Mucosa of descending colon (tissue), 3 donors: ENCODE data around the gene CDH16. TPM values are rescaled to one million over a fixed set of nuclear protein-coding genes. Genes with fewer than 3 reads are reported as not detected.
"Not testable (repeated sequence)": the region's sequence is repeated elsewhere in the genome, so short reads cannot be mapped to it uniquely, and the experiment has no call there.

Experiments used
- ATAC-seq: fragments of 200-7000 bp; cut with Tn5 transposase; one replicate; pipeline ENCODE4 v1.9.1; 2020; ENCODE audit warnings: mild to moderate bottlenecking, moderate library complexity
- DNase-seq, 3 donors: peaks; one replicate each; pipeline ENCODE4 v3.0.0-alpha.2; 2020
- H3K36me3 ChIP-seq: fragments of 200-600 bp; one replicate; pipeline ENCODE4 v1.8.0; 2021; ENCODE audit warnings: low read depth, mild to moderate bottlenecking
- H3K4me1 ChIP-seq: fragments of 200-600 bp; one replicate; pipeline ENCODE4 v1.8.0; 2021; ENCODE audit warnings: low read depth, mild to moderate bottlenecking
- H3K4me3 ChIP-seq: fragments of 200-600 bp; one replicate; pipeline ENCODE4 v1.8.0; 2021; ENCODE audit warnings: mild to moderate bottlenecking
- H3K9me3 ChIP-seq: fragments of 200-600 bp; one replicate; pipeline ENCODE4 v1.8.0; 2021; ENCODE audit warnings: mild to moderate bottlenecking
- intact Hi-C, 2 donors: fragments of 100-400 bp; cut with DNase I in 1 of 2; cut with micrococcal nuclease in 1 of 2; formaldehyde crosslinking; loops; one replicate each; pipeline versions ENCODE4 v1.11.0 to v1.11.1; 2022; cut with DNase I, micrococcal nuclease
- total RNA-seq, 3 donors: library from RNA; stranded (reverse); fragmentation: NEBNext Ultra II Directional in 2 of 3; extraction: Animal tissue kit (Norgen Biotek cat#: 25700) in 2 of 3; gene quantifications; one replicate each; pipeline versions ENCODE4 v1.2.1 to v1.2.4, GENCODE V29; 2021 to 2023
- TF ChIP-seq, protein P1 (sequence below): fragments of 200-600 bp; IDR thresholded peaks from one replicate; pipeline ENCODE4 v1.8.0; 2022; ENCODE audit warnings: antibody characterized with exemption, mild to moderate bottlenecking
- donor health status: DM: no; HTN: no; CAD: no; lungs with moderate emphysema.
- donor health status: DM: no; HTN: no; CAD: no.
- donor health status: DM: no; HTN: yes; CAD: no.

CDH16 gene
- total RNA-seq, 3 donors from 2014 or later, result 0.13 to 0.78 (median 0.72) TPM

DNA sequence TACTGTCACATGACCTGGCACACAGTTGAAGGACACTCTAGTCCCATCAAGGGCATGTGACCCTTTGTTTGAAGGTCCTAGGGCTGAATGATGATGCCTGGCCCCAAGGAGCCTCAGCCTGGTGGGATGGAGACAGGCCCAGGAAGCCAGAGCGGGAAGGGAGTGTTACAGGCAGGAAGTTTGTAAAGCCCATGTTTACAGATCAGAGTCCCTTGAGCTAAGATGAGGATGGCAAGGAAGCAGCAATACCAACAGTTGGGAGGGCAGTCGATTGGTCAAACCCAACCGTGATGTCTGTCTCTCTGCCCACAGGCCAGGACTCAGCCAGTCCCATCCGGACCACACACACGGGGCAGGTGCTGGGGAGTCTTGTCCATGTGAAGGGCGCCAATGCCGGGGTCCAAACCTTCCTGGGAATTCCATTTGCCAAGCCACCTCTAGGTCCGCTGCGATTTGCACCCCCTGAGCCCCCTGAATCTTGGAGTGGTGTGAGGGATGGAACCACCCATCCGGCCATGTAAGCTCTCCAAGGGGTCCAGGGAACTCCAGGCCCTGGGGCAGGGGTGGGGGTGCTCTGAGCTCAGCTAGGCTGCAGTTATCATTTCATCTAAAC lies 19.1 kb upstream of the CDH16 start:
- ATAC-seq (peak; percentile 13), DNase-seq (no peak)
- Histone ChIP-seq H3K4me1 (peaks cover 36% of the 10 kb centered on the region), H3K4me3 (no peak overlapping the region), H3K36me3 (peaks cover 14% of the 10 kb centered on the region), H3K9me3 (no peaks in the 10 kb centered on the region)
- TF ChIP-seq, protein P1, sequence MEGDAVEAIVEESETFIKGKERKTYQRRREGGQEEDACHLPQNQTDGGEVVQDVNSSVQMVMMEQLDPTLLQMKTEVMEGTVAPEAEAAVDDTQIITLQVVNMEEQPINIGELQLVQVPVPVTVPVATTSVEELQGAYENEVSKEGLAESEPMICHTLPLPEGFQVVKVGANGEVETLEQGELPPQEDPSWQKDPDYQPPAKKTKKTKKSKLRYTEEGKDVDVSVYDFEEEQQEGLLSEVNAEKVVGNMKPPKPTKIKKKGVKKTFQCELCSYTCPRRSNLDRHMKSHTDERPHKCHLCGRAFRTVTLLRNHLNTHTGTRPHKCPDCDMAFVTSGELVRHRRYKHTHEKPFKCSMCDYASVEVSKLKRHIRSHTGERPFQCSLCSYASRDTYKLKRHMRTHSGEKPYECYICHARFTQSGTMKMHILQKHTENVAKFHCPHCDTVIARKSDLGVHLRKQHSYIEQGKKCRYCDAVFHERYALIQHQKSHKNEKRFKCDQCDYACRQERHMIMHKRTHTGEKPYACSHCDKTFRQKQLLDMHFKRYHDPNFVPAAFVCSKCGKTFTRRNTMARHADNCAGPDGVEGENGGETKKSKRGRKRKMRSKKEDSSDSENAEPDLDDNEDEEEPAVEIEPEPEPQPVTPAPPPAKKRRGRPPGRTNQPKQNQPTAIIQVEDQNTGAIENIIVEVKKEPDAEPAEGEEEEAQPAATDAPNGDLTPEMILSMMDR, result no peak
- intact Hi-C loops, result no loop called here

GRCh38 chr16:66936889-66937554 lies 18.3 kb upstream of the CDH16 start:
- no peak overlapping the region for H3K4me3 ChIP-seq
- ATAC-seq (peak; percentile 4), DNase-seq (no peak)
- peaks cover 14% of the 10 kb centered on the region for H3K36me3 ChIP-seq
- no peaks in the 10 kb centered on the region for H3K9me3 ChIP-seq
- TF ChIP-seq, protein P1, result no peak
- H3K4me1 ChIP-seq, result peaks cover 41% of the 10 kb centered on the region
- intact Hi-C loops, result no loop called here

GRCh38 chr16:66936462-66936861 lies 17.8 kb upstream of the CDH16 start:
- DNase-seq, result peak in 2 of 3 donors; percentile 51 to 57
- intact Hi-C loops, result no loop called here
- Histone ChIP-seq H3K4me1 (peaks cover 41% of the 10 kb centered on the region), H3K9me3 (no peaks in the 10 kb centered on the region), H3K36me3 (peaks cover 12% of the 10 kb centered on the region), H3K4me3 (no peak overlapping the region)
- TF ChIP-seq, protein P1, result no peak
- peak; percentile 33 for ATAC-seq

GRCh38 chr16:66935314-66936011 lies 16.8 kb upstream of the CDH16 start, which contains the start of gene CES2:
CES2 (plus strand) TSS chr16:66935516; CDS start chr16:66935636, 120 bp downstream.
- Histone ChIP-seq H3K4me3 (peak within 1 kb of the TSS; percentile 98), H3K36me3 (peaks cover 4% of the 10 kb centered on the region), H3K4me1 (peaks cover 41% of the 10 kb centered on the region), H3K9me3 (no peaks in the 10 kb centered on the region)
- intact Hi-C loops, result no loop called here
- TF ChIP-seq, protein P1, result no peak
- ATAC-seq (peak; percentile 83), DNase-seq (peak; percentile 91 to 93 (median 93))

GRCh38 chr16:66934839-66935313 lies 16.2 kb upstream of the CDH16 start:
- ATAC-seq, result peak; percentile 1
- peaks cover 41% of the 10 kb centered on the region for H3K4me1 ChIP-seq
- peak overlapping the region; percentile 98 for H3K4me3 ChIP-seq
- H3K36me3 ChIP-seq, intact Hi-C loops, DNase-seq, H3K9me3 ChIP-seq: not testable (repeated sequence)
